DMS153 treated with DMSO at 0.1 percent for 48 hours (cell line): Measurements from ENCODE around the gene RAB23.

Source experiments
- DNase-seq: peaks from one replicate; lab custom pipeline; 2025; ENCODE audit not compliant: unreplicated experiment; lab: John Stamatoyannopoulos, UW

RAB23 gene

GRCh38 chr6:57221936-57222742, at the start of gene RAB23:
Gene RAB23, minus strand, starts transcription at chr6:57222307. Its CDS starts 11,927 bp downstream, at chr6:57210380.
- peak; percentile 75 for DNase-seq

GRCh38 chr6:57268294-57268640, 46.2 kb upstream of the RAB23 start:
- DNase-seq = no peak

GRCh38 chr6:57267586-57268293, 45.6 kb upstream of the RAB23 start:
- DNase-seq = no peak

- no peak for DNase-seq
Observed at GRCh38 chr6:57265755-57266221, 43.7 kb upstream of the RAB23 start.

GRCh38 chr6:57263739-57264138, 41.6 kb upstream of the RAB23 start:
- DNase-seq = no peak

- no peak for DNase-seq
Observed at GRCh38 chr6:57262901-57263694, 41.0 kb upstream of the RAB23 start.

- no peak for DNase-seq
Observed at GRCh38 chr6:57262488-57262887, 40.4 kb upstream of the RAB23 start.

GRCh38 chr6:57261926-57262325, 39.8 kb upstream of the RAB23 start:
- DNase-seq = no peak

GRCh38 chr6:57259064-57259463, 37.0 kb upstream of the RAB23 start:
- DNase-seq = no peak

GRCh38 chr6:57257911-57258541, 35.9 kb upstream of the RAB23 start:
- DNase-seq = no peak

GRCh38 chr6:57256541-57256940, 34.4 kb upstream of the RAB23 start:
- DNase-seq = no peak

GRCh38 chr6:57255451-57256169, 33.5 kb upstream of the RAB23 start:
- no peak for DNase-seq

- no peak for DNase-seq
Observed at GRCh38 chr6:57254055-57254717, 32.1 kb upstream of the RAB23 start.

- DNase-seq = no peak
Observed at GRCh38 chr6:57252975-57253374, 30.9 kb upstream of the RAB23 start.

GRCh38 chr6:57252137-57252536, 30.0 kb upstream of the RAB23 start:
- no peak for DNase-seq

- no peak for DNase-seq
Observed at GRCh38 chr6:57250348-57250747, 28.2 kb upstream of the RAB23 start.

GRCh38 chr6:57248311-57248895, 26.3 kb upstream of the RAB23 start:
- no peak for DNase-seq

GRCh38 chr6:57247603-57248002, 25.5 kb upstream of the RAB23 start:
- no peak for DNase-seq

GRCh38 chr6:57246307-57246706, 24.2 kb upstream of the RAB23 start:
- DNase-seq = no peak

- no peak for DNase-seq
Observed at GRCh38 chr6:57243954-57244353, 21.8 kb upstream of the RAB23 start.
